AG09319 (cell line): ENCODE data around the gene MEF2C.

Experiments used
- DNase-seq: peaks from one replicate; pipeline ENCODE4 v3.0.0-alpha.2; 2010; ENCODE audit warnings: low read depth; ENCODE audit errors: extremely low read depth
- TF ChIP-seq, protein P1 (sequence below): IDR thresholded peaks from 2 replicates; pipeline ENCODE4 v1.5.1; 2011; ENCODE audit warnings: low read depth, mild to moderate bottlenecking, inconsistent platforms, low read length, moderate library complexity

Gene MEF2C

GRCh38 chr5:88690409-88691229, 192.4 kb downstream of the MEF2C start:
- DNase-seq: no peak
- TF ChIP-seq, protein P1, sequence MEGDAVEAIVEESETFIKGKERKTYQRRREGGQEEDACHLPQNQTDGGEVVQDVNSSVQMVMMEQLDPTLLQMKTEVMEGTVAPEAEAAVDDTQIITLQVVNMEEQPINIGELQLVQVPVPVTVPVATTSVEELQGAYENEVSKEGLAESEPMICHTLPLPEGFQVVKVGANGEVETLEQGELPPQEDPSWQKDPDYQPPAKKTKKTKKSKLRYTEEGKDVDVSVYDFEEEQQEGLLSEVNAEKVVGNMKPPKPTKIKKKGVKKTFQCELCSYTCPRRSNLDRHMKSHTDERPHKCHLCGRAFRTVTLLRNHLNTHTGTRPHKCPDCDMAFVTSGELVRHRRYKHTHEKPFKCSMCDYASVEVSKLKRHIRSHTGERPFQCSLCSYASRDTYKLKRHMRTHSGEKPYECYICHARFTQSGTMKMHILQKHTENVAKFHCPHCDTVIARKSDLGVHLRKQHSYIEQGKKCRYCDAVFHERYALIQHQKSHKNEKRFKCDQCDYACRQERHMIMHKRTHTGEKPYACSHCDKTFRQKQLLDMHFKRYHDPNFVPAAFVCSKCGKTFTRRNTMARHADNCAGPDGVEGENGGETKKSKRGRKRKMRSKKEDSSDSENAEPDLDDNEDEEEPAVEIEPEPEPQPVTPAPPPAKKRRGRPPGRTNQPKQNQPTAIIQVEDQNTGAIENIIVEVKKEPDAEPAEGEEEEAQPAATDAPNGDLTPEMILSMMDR: no peak; the same call in none of the 2 replicates

DNA sequence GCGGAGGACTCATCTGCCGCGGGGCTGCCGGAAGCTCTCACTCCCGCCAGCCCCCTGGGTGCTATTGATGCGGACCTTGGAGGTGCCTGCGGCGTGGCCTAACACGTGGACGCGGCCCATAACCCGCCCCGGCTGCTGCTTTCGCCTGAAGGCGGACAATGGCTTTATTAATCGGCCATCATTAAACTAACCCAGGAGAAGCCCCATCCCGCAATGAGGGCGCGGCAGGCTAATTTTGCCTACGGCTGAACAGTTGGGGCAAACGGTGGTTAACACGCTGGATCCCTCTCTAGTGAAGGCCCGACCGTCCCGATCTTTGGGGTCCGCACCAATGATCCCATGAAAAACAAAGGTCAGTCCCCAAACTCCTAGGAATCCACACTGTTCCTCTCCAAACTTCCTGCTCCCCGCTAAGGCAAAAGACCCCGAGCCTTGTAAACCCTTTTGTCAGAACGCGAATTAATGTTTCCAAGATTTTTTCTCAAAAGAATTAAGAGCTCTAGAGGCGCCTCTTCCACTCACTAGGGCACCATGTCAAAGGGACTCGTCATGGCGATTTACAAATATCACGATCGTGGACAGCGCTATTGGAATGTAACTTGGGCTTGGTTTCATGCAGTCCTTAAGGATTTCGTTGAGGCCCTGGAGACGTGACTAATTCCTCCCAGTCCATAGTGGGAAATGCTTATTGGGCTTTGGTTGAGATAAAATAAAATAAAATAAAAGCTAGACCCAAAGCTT, 193.1 kb downstream of the MEF2C start:
- TF ChIP-seq, protein P1: no peak
- no peak for DNase-seq

DNA sequence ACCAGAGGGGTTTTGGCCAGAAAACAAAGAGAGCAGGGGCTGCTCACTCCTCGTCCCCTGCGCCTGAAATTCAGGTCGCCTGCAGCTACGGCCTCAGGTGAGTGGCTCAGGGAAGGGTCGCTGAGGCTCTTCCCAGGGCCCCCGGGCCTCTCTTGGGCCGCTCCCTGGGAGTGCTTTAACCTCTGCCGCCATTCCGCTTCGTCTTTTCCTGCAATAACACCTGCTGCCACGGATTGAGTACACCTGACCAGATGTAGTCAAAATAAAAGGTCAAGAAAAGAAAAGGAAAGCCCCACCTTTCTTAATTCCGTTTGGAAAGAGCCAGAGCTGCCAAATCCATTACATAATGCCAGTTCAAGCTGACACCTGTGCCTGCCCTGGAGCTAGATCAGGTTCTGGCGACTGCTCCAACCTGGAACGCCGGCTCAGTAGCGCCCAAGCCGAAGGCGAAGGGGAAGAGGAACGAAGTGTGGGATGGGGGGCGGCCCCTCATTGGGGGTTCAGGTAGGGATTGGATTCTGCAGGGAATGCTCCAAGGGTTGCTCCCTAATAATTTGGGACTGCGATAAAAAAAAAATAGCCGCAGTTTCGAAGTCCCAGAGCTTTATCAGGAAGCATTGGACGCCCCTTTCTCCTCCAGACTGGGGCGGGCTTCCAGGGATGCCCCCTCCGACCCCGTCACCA, 193.9 kb downstream of the MEF2C start:
- TF ChIP-seq, protein P1: no peak
- no peak for DNase-seq

- no peak for DNase-seq
- TF ChIP-seq, protein P1: no peak
Observed at GRCh38 chr5:88688156-88688983, 194.6 kb downstream of the MEF2C start.

DNA sequence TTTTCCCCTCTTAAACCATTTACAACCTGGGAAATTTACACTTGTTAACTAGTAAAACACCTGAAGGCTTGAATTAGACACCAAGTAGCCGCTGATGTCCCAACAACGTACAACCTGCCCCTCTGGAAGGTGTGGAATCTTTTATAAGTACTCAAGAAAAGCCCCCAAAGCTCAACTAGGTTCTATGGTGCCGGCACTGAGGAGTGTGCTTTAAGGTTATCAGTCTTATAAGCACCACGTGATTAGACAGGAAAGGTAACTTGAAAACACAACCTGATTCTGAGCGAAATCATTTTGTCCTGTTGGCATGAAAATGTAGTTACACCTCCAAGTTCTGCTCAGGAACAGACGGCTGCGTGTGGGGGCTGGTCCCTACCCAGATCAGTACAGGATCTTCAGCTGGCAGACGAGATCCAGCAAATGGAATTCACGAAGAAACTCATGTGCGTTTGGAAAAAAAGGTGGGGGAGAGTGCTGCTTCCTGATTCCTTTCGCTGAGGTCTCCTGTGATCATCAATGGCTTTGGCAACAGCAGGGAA, 195.5 kb downstream of the MEF2C start:
- TF ChIP-seq, protein P1: no peak
- DNase-seq: no peak

GRCh38 chr5:88686726-88687125, 196.3 kb downstream of the MEF2C start:
- TF ChIP-seq, protein P1: no peak
- no peak for DNase-seq
